HFFc6 (cell line): Measurements from ENCODE around the gene MOB3C. TPM values are rescaled to one million over a fixed set of nuclear protein-coding genes. Genes with fewer than 3 reads are reported as not detected.
"Not testable (repeated sequence)": the region's sequence is repeated elsewhere in the genome, so short reads cannot be mapped to it uniquely, and the experiment has no call there.

ENCODE experiments used
- DNase-seq: peaks from one replicate; pipeline ENCODE4 v3.0.0-alpha.2; 2018
- H3K27ac Mint-ChIP-seq: 2 replicates; pipeline ENCODE4 v1.8.0; 2020; ENCODE audit warnings: mild to moderate bottlenecking, mixed read lengths
- H3K27me3 Mint-ChIP-seq: 2 replicates; pipeline ENCODE4 v1.8.0; 2021; ENCODE audit warnings: mild to moderate bottlenecking, moderate library complexity, mixed read lengths; ENCODE audit not compliant: insufficient read depth
- H3K36me3 Mint-ChIP-seq: 2 replicates; pipeline ENCODE4 v1.8.0; 2021; ENCODE audit warnings: low read depth, mixed read lengths
- H3K4me1 Mint-ChIP-seq: 2 replicates; pipeline ENCODE4 v1.8.0; 2020; ENCODE audit warnings: low read depth, mixed read lengths
- H3K4me3 Mint-ChIP-seq: 2 replicates; pipeline ENCODE4 v1.8.0; 2020; ENCODE audit warnings: mild to moderate bottlenecking, moderate library complexity, mixed read lengths
- H3K9me3 Mint-ChIP-seq: 2 replicates; pipeline ENCODE4 v1.8.0; 2020; ENCODE audit warnings: mild to moderate bottlenecking, mixed read lengths
- CTCF ChIP-seq: fragments of 200-600 bp; sonication (generic); IDR thresholded peaks from 2 replicates; pipeline ENCODE4 v1.5.0; 2021; ENCODE audit warnings: antibody characterized with exemption, mild to moderate bottlenecking
- total RNA-seq, 6 experiments: library from RNA; stranded (reverse); fragmentation: NEBNext Ultra II Directional; extraction: Animal tissue kit (Norgen Biotek cat#: 25700); gene quantifications; 2 replicates in 1 of 6; 3 replicates in 5 of 6; pipeline ENCODE4 v1.2.3, GENCODE V29; 2021

The MOB3C gene
- total RNA-seq, 6 experiments from 2014 or later = 6.3 to 8.5 (median 7.2) TPM

DNA sequence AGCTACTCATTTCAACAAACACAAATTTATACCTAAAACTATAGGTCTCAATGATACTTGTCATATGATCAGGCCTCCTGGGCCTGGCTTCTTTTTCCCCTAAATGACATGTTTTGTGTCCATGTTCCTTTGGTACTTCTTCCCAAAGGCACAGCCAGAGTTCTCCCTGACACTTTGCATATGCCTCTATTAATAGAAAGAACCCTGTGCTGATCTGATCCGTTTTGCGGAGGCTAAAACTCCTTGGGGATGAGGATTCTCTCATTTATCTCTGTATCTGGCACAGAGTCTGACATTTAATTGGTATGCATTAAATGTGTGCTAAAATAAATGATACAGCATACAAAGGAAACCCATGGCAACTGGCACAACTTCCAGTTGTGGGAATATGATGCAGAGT is 40.0 kb upstream of the MOB3C start:
- Mint-ChIP-seq H3K27ac (no peak overlapping the region), H3K27me3 (no peaks in the 10 kb centered on the region), H3K36me3 (peaks cover 20% of the 10 kb centered on the region), H3K9me3 (no peaks in the 10 kb centered on the region), H3K4me1 (peaks cover 17% of the 10 kb centered on the region), H3K4me3 (no peak overlapping the region)
- DNase-seq = no peak
- TF ChIP-seq CTCF = no peak

DNA sequence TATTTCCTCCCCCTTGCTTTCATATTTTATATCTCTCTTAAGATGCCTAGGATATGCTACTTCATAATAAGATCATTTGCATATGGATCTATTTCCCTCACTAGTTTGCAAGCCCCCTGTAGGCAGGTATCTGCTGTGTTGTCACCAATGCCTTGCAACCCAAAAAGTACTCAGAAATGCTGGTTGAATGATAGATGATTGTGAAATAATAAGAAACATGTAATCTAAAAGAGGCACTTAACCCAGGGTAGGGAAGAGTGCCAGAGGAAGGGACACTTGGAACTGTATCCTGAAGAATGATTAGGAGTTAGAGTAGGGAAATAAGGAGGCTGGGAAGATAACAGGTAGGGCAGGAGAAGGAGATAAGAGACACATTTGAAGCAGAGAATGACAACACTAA is 39.2 kb upstream of the MOB3C start:
- Mint-ChIP-seq H3K4me3 (no peak overlapping the region), H3K27me3 (no peaks in the 10 kb centered on the region), H3K36me3 (peaks cover 21% of the 10 kb centered on the region), H3K4me1 (peaks cover 17% of the 10 kb centered on the region), H3K9me3 (no peaks in the 10 kb centered on the region), H3K27ac (no peak overlapping the region)
- DNase-seq = no peak
- no peak for TF ChIP-seq CTCF

GRCh38 chr1:46654698-46655097 is 38.1 kb upstream of the MOB3C start:
- peaks cover 32% of the 10 kb centered on the region for H3K36me3 Mint-ChIP-seq
- peaks cover 17% of the 10 kb centered on the region for H3K4me1 Mint-ChIP-seq
- DNase-seq, H3K4me3 Mint-ChIP-seq, H3K27ac Mint-ChIP-seq, H3K27me3 Mint-ChIP-seq, H3K9me3 Mint-ChIP-seq: not testable (repeated sequence)

- Mint-ChIP-seq H3K4me1 (peaks cover 17% of the 10 kb centered on the region), H3K4me3 (peak overlapping the region; percentile 73), H3K36me3 (peaks cover 39% of the 10 kb centered on the region), H3K27ac (no peak overlapping the region), H3K27me3 (no peaks in the 10 kb centered on the region), H3K9me3 (0 out of 2 replicates have a peak, but pooled peaks cover 4% of the 10 kb centered on the region)
- no peak for TF ChIP-seq CTCF
- DNase-seq = no peak
These were observed 37.4 kb upstream of the MOB3C start for GRCh38 chr1:46654012-46654411.

- Mint-ChIP-seq H3K4me3 (peak overlapping the region; percentile 73), H3K27ac (peak overlapping the region; percentile 72), H3K27me3 (no peaks in the 10 kb centered on the region), H3K9me3 (0 out of 2 replicates have a peak, but pooled peaks cover 4% of the 10 kb centered on the region), H3K4me1 (peaks cover 17% of the 10 kb centered on the region), H3K36me3 (peaks cover 39% of the 10 kb centered on the region)
- TF ChIP-seq CTCF = no peak
- peak; percentile 36 for DNase-seq
These were observed 36.9 kb upstream of the MOB3C start for GRCh38 chr1:46653405-46653958.

DNA sequence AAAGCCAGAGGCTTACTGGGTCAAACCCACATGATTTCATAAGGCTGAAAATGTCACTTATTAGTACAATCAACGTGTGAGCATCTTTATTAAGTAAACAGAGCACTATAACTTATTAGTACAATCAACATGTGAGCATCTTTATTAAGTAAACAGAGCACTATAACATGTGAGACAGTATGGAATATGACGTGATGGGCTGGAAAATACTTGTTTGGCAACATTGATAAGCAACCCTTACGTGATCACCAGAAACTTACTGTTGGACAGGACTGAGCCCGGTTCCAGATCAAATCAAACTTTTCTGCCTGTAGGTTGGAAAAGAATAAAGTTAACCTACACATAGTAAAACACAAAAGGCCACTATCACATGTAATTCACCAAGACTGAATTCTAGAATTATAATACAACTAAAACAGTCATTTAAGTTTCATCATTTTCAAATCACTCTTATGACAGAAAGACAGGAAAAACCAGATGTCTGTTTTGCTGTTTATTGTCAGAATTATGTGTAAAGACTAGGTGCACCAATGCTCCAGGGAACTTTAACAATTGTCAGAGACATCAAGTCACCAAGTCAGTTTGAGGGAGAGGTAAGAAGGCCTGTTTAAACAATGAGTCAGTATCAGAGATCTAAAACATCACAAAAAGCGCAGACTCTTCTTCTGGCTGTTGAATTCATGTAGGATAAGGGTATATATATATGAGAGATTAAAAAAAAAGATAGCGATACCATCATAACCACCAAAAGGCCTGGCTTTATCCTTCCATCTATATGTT is 35.9 kb upstream of the MOB3C start:
- peaks cover 18% of the 10 kb centered on the region for H3K4me1 Mint-ChIP-seq
- H3K36me3 Mint-ChIP-seq = peaks cover 41% of the 10 kb centered on the region
- no peak overlapping the region for H3K4me3 Mint-ChIP-seq
- no peak for DNase-seq
- 0 out of 2 replicates have a peak, but pooled peaks cover 4% of the 10 kb centered on the region for H3K9me3 Mint-ChIP-seq
- no peak for TF ChIP-seq CTCF
- H3K27ac Mint-ChIP-seq = no peak overlapping the region
- H3K27me3 Mint-ChIP-seq = no peaks in the 10 kb centered on the region

GRCh38 chr1:46651152-46651551 is 34.5 kb upstream of the MOB3C start:
- H3K36me3 Mint-ChIP-seq = peaks cover 49% of the 10 kb centered on the region
- H3K4me1 Mint-ChIP-seq = peaks cover 32% of the 10 kb centered on the region
- not testable (repeated sequence) for H3K27me3 Mint-ChIP-seq, H3K4me3 Mint-ChIP-seq, H3K9me3 Mint-ChIP-seq, H3K27ac Mint-ChIP-seq, DNase-seq
